ENCODE measurements around the gene IDI1. TPM values are rescaled to one million over a fixed set of nuclear protein-coding genes. Genes with fewer than 3 reads are reported as not detected.

Gene IDI1
- total RNA-seq, 1 donor from 2014 or later: 79.8 TPM

DNA sequence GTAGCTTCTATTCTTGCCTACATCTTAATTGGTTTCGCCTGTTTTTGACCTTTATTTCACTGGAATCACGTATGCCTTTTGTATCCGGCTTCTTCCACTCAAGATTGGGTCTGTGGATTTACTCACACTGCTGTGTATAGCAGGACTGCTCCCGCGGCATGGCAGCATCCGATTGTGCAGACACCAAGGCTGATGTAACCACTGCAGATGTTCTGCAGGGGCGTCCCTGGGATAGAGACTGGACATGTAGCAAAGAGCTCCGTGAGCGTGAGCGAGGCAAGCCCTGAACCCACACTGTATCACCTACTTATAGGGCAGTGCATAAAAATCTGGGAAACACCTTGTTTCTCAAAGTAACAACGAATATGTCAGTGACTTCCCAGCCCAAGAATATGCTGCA, 11.8 kb downstream of the IDI1 start:
- peaks cover 30% of the 10 kb centered on the region for H3K4me1 Mint-ChIP-seq

DNA sequence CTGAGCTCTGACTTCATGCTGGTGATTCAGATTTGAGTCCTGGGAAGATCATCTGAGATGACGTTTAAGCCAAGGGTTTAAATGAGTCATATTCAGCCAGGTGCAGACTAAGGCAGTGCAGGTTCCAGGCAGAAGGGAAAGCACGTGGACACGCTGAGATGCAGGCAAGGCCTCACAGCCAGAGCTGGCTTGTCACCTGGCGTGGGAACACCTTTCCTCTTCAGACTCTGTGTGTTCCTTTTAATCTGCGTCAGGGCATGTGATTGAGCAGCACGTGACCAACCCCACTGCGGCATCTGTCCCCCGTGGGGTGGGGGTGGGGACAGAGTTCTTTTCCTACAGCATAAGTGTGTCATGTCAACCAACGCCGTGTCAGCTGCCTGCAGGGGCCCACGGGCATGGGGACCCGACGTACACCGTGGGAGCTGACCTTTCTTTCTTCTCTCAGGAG, 12.6 kb downstream of the IDI1 start:
- Mint-ChIP-seq H3K27me3 (no peaks in the 10 kb centered on the region), H3K27ac (peak overlapping the region; percentile 72), H3K36me3 (ENCODE audit: low read depth) (peaks cover 31% of the 10 kb centered on the region), H3K4me1 (peaks cover 30% of the 10 kb centered on the region), H3K9me3 (no peaks in the 10 kb centered on the region), H3K4me3 (peak overlapping the region; percentile 20)
- DNase-seq: peak; percentile 27
- POLR2A ChIA-PET: interaction anchor here (1.0 to 4.1 kb wide), 5 partner anchors 13 to 106 kb away, joined by 3 to 69 read pairs (median 3); partner anchors contain the start of genes IDI1 and WDR37
- no peak for TF ChIP-seq CTCF (IDR thresholded peaks at IDR 0.05)
- peak; percentile 90 for ATAC-seq (ENCODE audit: low read depth)
- intact Hi-C loops (cut with micrococcal nuclease): no loop called here
- CTCF ChIA-PET: no interaction called here

More for the DNA sequence above, 11.8 kb downstream of the IDI1 start:
- Mint-ChIP-seq H3K36me3 (ENCODE audit: low read depth) (peaks cover 36% of the 10 kb centered on the region), H3K27me3 (no peaks in the 10 kb centered on the region), H3K27ac (peak overlapping the region; percentile 72), H3K4me3 (no peak overlapping the region), H3K9me3 (no peaks in the 10 kb centered on the region)
- ChIA-PET POLR2A (interaction anchor here (1.0 to 4.1 kb wide), 3 partner anchors 12 to 104 kb away, joined by 3 to 69 read pairs (median 15); partner anchors contain the start of genes IDI1 and WDR37), CTCF (no interaction called here)
- ATAC-seq (ENCODE audit: low read depth) (no peak), DNase-seq (no peak)
- no peak for TF ChIP-seq CTCF (IDR thresholded peaks at IDR 0.05)
- intact Hi-C loops (cut with micrococcal nuclease): no loop called here

DNA sequence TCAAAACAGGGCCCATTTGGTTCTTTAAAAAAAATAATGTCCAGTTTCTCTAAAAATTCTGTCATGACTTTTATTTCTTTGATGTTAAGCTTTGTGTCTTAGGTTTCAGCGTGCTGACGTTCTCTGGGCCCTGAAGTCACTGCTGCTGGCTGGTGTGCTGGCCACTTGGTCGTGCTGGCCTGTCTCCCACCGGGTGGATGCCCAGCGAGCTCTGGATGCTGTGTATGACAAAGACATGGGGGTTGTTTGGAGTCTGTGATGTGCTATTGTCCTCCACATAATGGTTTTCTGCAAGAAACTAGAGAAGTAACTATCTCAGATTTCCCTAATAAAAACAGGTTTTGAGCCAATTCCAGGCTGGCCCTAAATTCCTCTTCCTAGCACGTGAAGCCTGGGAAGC, 13.7 kb downstream of the IDI1 start:
- ChIA-PET POLR2A (interaction anchor here (2.1 to 4.1 kb wide), 2 partner anchors 14 to 21 kb away, joined by 15 to 69 read pairs; partner anchors contain the start of genes IDI1 and WDR37), CTCF (no interaction called here)
- H3K4me1 Mint-ChIP-seq: peaks cover 30% of the 10 kb centered on the region
- no peaks in the 10 kb centered on the region for H3K9me3 Mint-ChIP-seq
- H3K27me3 Mint-ChIP-seq: no peaks in the 10 kb centered on the region
- peaks cover 21% of the 10 kb centered on the region for H3K36me3 Mint-ChIP-seq (ENCODE audit: low read depth)
- ATAC-seq (ENCODE audit: low read depth): no peak
- no peak overlapping the region for H3K4me3 Mint-ChIP-seq
- intact Hi-C loops (cut with micrococcal nuclease): no loop called here
- no peak for TF ChIP-seq CTCF (IDR thresholded peaks at IDR 0.05)
- no peak overlapping the region for H3K27ac Mint-ChIP-seq
- no peak for DNase-seq

GRCh38 chr10:1034758-1035157, 14.2 kb downstream of the IDI1 start:
- Mint-ChIP-seq H3K9me3 (no peaks in the 10 kb centered on the region), H3K36me3 (ENCODE audit: low read depth) (peaks cover 18% of the 10 kb centered on the region), H3K4me1 (peaks cover 27% of the 10 kb centered on the region), H3K27ac (no peak overlapping the region), H3K4me3 (no peak overlapping the region), H3K27me3 (no peaks in the 10 kb centered on the region)
- intact Hi-C loops (cut with micrococcal nuclease): no loop called here
- no peak for ATAC-seq (ENCODE audit: low read depth)
- no peak for TF ChIP-seq CTCF (IDR thresholded peaks at IDR 0.05)
- ChIA-PET POLR2A (interaction anchor here (2.1 to 4.1 kb wide), 2 partner anchors 15 to 21 kb away, joined by 15 to 69 read pairs; partner anchors contain the start of genes IDI1 and WDR37), CTCF (no interaction called here)
- DNase-seq: no peak

- DNase-seq (no peak), ATAC-seq (ENCODE audit: low read depth) (no peak)
- TF ChIP-seq CTCF (IDR thresholded peaks at IDR 0.05): no peak
- intact Hi-C loops (cut with micrococcal nuclease): no loop called here
- ChIA-PET POLR2A (no interaction called here), CTCF (no interaction called here)
- Mint-ChIP-seq H3K27me3 (no peaks in the 10 kb centered on the region), H3K4me3 (no peak overlapping the region), H3K36me3 (ENCODE audit: low read depth) (peaks cover 17% of the 10 kb centered on the region), H3K27ac (no peak overlapping the region), H3K9me3 (no peaks in the 10 kb centered on the region), H3K4me1 (peaks cover 27% of the 10 kb centered on the region)
These were observed 15.3 kb downstream of the IDI1 start for GRCh38 chr10:1033601-1034000.

Data from activated B cell treated with CpG ODN at 0.5 μM for 24 hours (primary cell).